HS-27A (cell line): ENCODE data around the gene LRRC4.

Source experiments
- DNase-seq: peaks from one replicate; pipeline ENCODE4 v3.0.0-alpha.2; 2012; ENCODE audit warnings: low read depth, missing footprints

Gene LRRC4

GRCh38 chr7:128005117-128005516 lies 26.1 kb downstream of the LRRC4 start:
- DNase-seq = no peak

- no peak for DNase-seq
These were observed 26.6 kb downstream of the LRRC4 start for GRCh38 chr7:128004623-128005022.

- no peak for DNase-seq
These were observed 27.4 kb downstream of the LRRC4 start for GRCh38 chr7:128003787-128004186.

- DNase-seq = no peak
These were observed 28.1 kb downstream of the LRRC4 start for GRCh38 chr7:128003167-128003566.

- no peak for DNase-seq
These were observed 30.4 kb downstream of the LRRC4 start for GRCh38 chr7:128000854-128001265.

- no peak for DNase-seq
These were observed 31.2 kb downstream of the LRRC4 start for GRCh38 chr7:128000048-128000447.

- no peak for DNase-seq
These were observed 32.6 kb downstream of the LRRC4 start for GRCh38 chr7:127998671-127999070.

- DNase-seq = no peak
These were observed 33.9 kb downstream of the LRRC4 start for GRCh38 chr7:127997226-127997922.

GRCh38 chr7:127996253-127997071 lies 34.8 kb downstream of the LRRC4 start:
- no peak for DNase-seq

- no peak for DNase-seq
These were observed 35.4 kb downstream of the LRRC4 start for GRCh38 chr7:127995881-127996215.

GRCh38 chr7:127995156-127995880 lies 35.9 kb downstream of the LRRC4 start:
- DNase-seq = no peak

GRCh38 chr7:127993987-127994386 lies 37.2 kb downstream of the LRRC4 start:
- DNase-seq = no peak

- no peak for DNase-seq
These were observed 37.9 kb downstream of the LRRC4 start for GRCh38 chr7:127993317-127993716.

- DNase-seq = no peak
These were observed 42.5 kb downstream of the LRRC4 start for GRCh38 chr7:127988751-127989150.

GRCh38 chr7:127986581-127987521 lies 44.4 kb downstream of the LRRC4 start:
- no peak for DNase-seq

GRCh38 chr7:127983804-127984332 lies 47.4 kb downstream of the LRRC4 start:
- DNase-seq = no peak

GRCh38 chr7:127981965-127982364 lies 49.3 kb downstream of the LRRC4 start:
- DNase-seq = no peak

GRCh38 chr7:127980901-127981300 lies 50.3 kb downstream of the LRRC4 start:
- no peak for DNase-seq

- no peak for DNase-seq
These were observed 51.5 kb downstream of the LRRC4 start for GRCh38 chr7:127979728-127980126.

- no peak for DNase-seq
These were observed 52.0 kb downstream of the LRRC4 start for GRCh38 chr7:127979113-127979727.

- DNase-seq = no peak
These were observed 52.8 kb downstream of the LRRC4 start for GRCh38 chr7:127978421-127978820.
